MM.1S (cell line): ENCODE data around the gene ADGRE2.

ENCODE experiments used
- DNase-seq: peaks from one replicate; pipeline ENCODE4 v3.0.0-alpha.2; 2015
- H2AFZ ChIP-seq: fragments of 300-600 bp; sonication (generic); 2 replicates; pipeline ENCODE4 v1.6.0; 2016; ENCODE audit warnings: antibody characterized with exemption, low read length
- H3F3A ChIP-seq: fragments of 300-600 bp; sonication (generic); 2 replicates; pipeline ENCODE4 v1.6.1; 2016; ENCODE audit warnings: mild to moderate bottlenecking, antibody characterized with exemption, low read length, moderate library complexity, mixed read lengths; ENCODE audit not compliant: insufficient read depth
- H3K27ac ChIP-seq: fragments of 300-600 bp; sonication (generic); 2 replicates; pipeline ENCODE4 v1.5.1; 2016; ENCODE audit warnings: mild to moderate bottlenecking, low read length
- H3K27me3 ChIP-seq: fragments of 300-600 bp; sonication (generic); replicated peaks from 2 replicates; pipeline ENCODE4 v1.6.0; 2016; ENCODE audit warnings: low read length; ENCODE audit not compliant: insufficient read depth
- H3K36me3 ChIP-seq: fragments of 300-600 bp; sonication (generic); replicated peaks from 2 replicates; pipeline ENCODE4 v1.6.1; 2016; ENCODE audit warnings: mild to moderate bottlenecking, low read length, mixed read lengths; ENCODE audit not compliant: insufficient read depth
- H3K4me1 ChIP-seq: fragments of 300-600 bp; sonication (generic); 2 replicates; pipeline ENCODE4 v1.6.1; 2016; ENCODE audit warnings: low read length, mixed read lengths
- H3K4me2 ChIP-seq: fragments of 300-600 bp; sonication (generic); 2 replicates; pipeline ENCODE4 v1.6.0; 2016; ENCODE audit warnings: low read depth, low read length
- H3K4me3 ChIP-seq: fragments of 300-600 bp; sonication (generic); 2 replicates; pipeline ENCODE4 v1.5.1; 2016; ENCODE audit warnings: low read length, mixed read lengths
- H3K79me2 ChIP-seq: fragments of 300-600 bp; sonication (generic); 2 replicates; pipeline ENCODE4 v1.6.1; 2016; ENCODE audit warnings: mixed run types, low read length, mixed read lengths
- H3K9ac ChIP-seq: fragments of 300-600 bp; sonication (generic); 2 replicates; pipeline ENCODE4 v1.6.1; 2016; ENCODE audit warnings: low read length, mixed read lengths
- H3K9me2 ChIP-seq: fragments of 300-600 bp; sonication (generic); replicated peaks from 2 replicates; pipeline ENCODE4 v1.6.1; 2016; ENCODE audit warnings: mild to moderate bottlenecking, low read length, mixed read lengths; ENCODE audit not compliant: insufficient read depth
- H3K9me3 ChIP-seq: fragments of 300-600 bp; sonication (generic); replicated peaks from 2 replicates; pipeline ENCODE4 v1.6.1; 2016; ENCODE audit warnings: mild to moderate bottlenecking, low read length, mixed read lengths; ENCODE audit not compliant: insufficient read depth
- H4K20me1 ChIP-seq: fragments of 300-600 bp; sonication (generic); 2 replicates; pipeline ENCODE4 v1.6.1; 2016; ENCODE audit warnings: mild to moderate bottlenecking, low read length, moderate library complexity, mixed read lengths; ENCODE audit not compliant: insufficient read depth
- EZH2 ChIP-seq: fragments of 300-600 bp; sonication (generic); optimal IDR thresholded peaks from 2 replicates; pipeline ENCODE3; 2017; ENCODE audit warnings: low read depth, mild to moderate bottlenecking, antibody characterized with exemption, low read length, mixed read lengths
- EZH2phosphoT487 ChIP-seq: fragments of 300-600 bp; sonication (generic); IDR thresholded peaks from 2 replicates; pipeline ENCODE4 v1.6.1; 2018; ENCODE audit warnings: antibody characterized with exemption, low read length
- TF ChIP-seq, protein P1 (sequence below): fragments of 300-600 bp; sonication (generic); IDR thresholded peaks from 2 replicates; pipeline ENCODE4 v1.5.1; 2016; ENCODE audit warnings: antibody characterized with exemption, low read length, mixed read lengths

Gene ADGRE2

DNA sequence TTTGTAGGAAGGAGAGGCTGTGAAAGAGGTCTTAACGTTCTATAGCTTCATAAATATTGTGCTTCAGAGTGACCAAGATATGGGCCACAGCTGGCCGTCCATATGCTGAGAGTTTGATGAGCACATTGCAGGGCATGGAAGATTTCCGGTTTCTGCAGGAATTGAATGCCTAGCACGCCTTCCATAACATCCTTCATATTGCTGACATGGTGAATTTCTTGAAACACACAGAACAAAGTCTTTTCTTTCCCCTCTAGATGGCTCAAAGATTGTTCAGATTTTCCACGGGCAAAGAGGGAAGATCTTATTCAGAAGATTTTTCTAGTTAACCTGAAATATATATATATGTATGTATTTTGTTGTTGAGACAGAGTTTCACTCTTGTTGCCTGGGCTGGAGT is 42.4 kb downstream of the ADGRE2 start:
- Histone ChIP-seq H3K9ac (no peak overlapping the region), H3K27ac (no peak overlapping the region), H3K36me3 (no peaks in the 10 kb centered on the region), H3F3A (no peaks in the 10 kb centered on the region), H3K4me2 (no peak overlapping the region), H3K9me3 (no peaks in the 10 kb centered on the region), H3K4me1 (no peaks in the 10 kb centered on the region), H3K9me2 (no peaks in the 10 kb centered on the region), H3K4me3 (no peak overlapping the region), H4K20me1 (no peaks in the 10 kb centered on the region), H2AFZ (no peak overlapping the region), H3K79me2 (no peaks in the 10 kb centered on the region), H3K27me3 (peaks cover 63% of the 10 kb centered on the region)
- TF ChIP-seq EZH2 (no peak), EZH2phosphoT487 (no peak)
- TF ChIP-seq, protein P1, sequence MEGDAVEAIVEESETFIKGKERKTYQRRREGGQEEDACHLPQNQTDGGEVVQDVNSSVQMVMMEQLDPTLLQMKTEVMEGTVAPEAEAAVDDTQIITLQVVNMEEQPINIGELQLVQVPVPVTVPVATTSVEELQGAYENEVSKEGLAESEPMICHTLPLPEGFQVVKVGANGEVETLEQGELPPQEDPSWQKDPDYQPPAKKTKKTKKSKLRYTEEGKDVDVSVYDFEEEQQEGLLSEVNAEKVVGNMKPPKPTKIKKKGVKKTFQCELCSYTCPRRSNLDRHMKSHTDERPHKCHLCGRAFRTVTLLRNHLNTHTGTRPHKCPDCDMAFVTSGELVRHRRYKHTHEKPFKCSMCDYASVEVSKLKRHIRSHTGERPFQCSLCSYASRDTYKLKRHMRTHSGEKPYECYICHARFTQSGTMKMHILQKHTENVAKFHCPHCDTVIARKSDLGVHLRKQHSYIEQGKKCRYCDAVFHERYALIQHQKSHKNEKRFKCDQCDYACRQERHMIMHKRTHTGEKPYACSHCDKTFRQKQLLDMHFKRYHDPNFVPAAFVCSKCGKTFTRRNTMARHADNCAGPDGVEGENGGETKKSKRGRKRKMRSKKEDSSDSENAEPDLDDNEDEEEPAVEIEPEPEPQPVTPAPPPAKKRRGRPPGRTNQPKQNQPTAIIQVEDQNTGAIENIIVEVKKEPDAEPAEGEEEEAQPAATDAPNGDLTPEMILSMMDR, result no peak
- no peak for DNase-seq

DNA sequence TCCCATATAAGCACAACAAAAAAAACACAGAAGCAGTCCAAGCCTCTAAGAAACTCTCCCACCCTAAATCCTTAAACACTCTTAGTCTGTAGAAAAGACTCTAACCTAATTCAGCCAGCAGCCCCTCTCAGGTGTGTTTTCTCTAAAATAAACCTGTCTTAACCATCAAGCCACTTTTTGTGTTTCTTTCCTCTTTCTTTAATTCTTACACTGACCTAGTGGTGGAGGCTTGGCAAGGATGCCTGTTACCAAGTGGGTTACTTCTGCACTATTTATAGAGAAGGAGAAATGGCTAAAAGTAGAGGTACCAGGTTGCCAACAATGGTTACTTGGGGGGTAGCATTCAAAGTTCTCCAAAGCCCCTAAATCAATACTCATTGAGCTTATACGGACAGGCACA is 44.8 kb downstream of the ADGRE2 start:
- no peaks in the 10 kb centered on the region for H3K79me2 ChIP-seq
- DNase-seq, result no peak
- H2AFZ ChIP-seq, result no peak overlapping the region
- TF ChIP-seq EZH2phosphoT487, result no peak
- no peak overlapping the region for H3K27ac ChIP-seq
- H3K27me3 ChIP-seq, result peaks cover 72% of the 10 kb centered on the region
- no peaks in the 10 kb centered on the region for H3K9me3 ChIP-seq
- no peaks in the 10 kb centered on the region for H3K4me1 ChIP-seq
- no peaks in the 10 kb centered on the region for H4K20me1 ChIP-seq
- H3F3A ChIP-seq, result no peaks in the 10 kb centered on the region
- H3K4me2 ChIP-seq, result no peak overlapping the region
- no peak overlapping the region for H3K4me3 ChIP-seq
- H3K9ac ChIP-seq, result no peak overlapping the region
- H3K36me3 ChIP-seq, result no peaks in the 10 kb centered on the region
- H3K9me2 ChIP-seq, result no peaks in the 10 kb centered on the region

DNA sequence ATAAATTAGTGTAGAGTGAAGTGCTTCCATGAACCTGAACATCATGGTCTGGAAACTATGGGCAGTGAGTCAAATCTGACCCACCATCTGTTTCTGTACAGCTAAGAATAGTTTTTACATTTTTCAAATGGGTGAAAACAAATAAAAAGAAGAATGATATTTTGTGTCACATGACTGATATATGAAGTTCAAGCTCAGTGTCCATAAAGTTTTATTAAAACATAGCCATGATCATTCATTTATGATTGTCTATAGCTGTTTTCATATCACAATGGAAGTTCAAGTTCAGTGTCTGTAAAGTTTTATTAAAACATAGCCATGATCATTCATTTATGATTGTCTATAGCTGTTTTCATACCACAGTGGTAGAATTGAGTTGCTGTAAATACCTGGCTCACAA is 45.9 kb downstream of the ADGRE2 start:
- no peak for DNase-seq
- TF ChIP-seq EZH2 (no peak), EZH2phosphoT487 (no peak)
- TF ChIP-seq, protein P1, result no peak
- H3K4me2 ChIP-seq, result no peak overlapping the region

DNA sequence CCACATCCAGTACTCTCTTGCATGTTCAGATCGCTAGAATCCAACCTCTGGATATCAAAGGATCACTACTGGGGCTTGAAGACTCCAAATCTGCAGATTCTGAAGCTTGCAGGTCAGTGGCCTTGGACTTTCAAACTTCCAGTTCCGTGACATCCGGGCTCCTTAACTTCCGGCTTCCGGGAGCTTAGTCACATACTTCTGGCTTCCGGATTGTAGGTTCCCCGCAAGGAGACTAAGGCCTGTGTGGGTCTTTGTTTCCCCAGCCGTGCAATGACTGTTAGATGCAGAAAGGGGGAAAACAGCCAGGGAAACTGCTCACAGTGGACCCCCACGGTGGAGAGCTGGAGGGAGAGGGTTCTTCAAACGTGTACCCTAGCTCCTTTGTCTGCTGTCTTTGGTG is 47.2 kb downstream of the ADGRE2 start:
- Histone ChIP-seq H3K4me3 (peak overlapping the region; percentile 2; the same call in 1 of the 2 replicates), H4K20me1 (no peaks in the 10 kb centered on the region), H3K4me2 (no peak overlapping the region)

More for the DNA sequence above, 45.9 kb downstream of the ADGRE2 start:
- Histone ChIP-seq H3K27ac (no peak overlapping the region), H3K9me3 (no peaks in the 10 kb centered on the region), H2AFZ (no peak overlapping the region), H3K79me2 (no peaks in the 10 kb centered on the region), H3K36me3 (no peaks in the 10 kb centered on the region), H3K4me1 (no peaks in the 10 kb centered on the region), H3K27me3 (peaks cover 68% of the 10 kb centered on the region), H3K9ac (no peak overlapping the region), H4K20me1 (no peaks in the 10 kb centered on the region), H3K9me2 (no peaks in the 10 kb centered on the region), H3F3A (no peaks in the 10 kb centered on the region), H3K4me3 (no peak overlapping the region)

More for the DNA sequence above, 47.2 kb downstream of the ADGRE2 start:
- Histone ChIP-seq H3K9me3 (no peaks in the 10 kb centered on the region), H3K79me2 (no peaks in the 10 kb centered on the region), H3F3A (no peaks in the 10 kb centered on the region), H3K9ac (no peak overlapping the region), H3K9me2 (no peaks in the 10 kb centered on the region), H3K27ac (no peak overlapping the region), H2AFZ (peak overlapping the region; percentile 46), H3K4me1 (no peaks in the 10 kb centered on the region), H3K27me3 (peaks cover 73% of the 10 kb centered on the region), H3K36me3 (no peaks in the 10 kb centered on the region)
- DNase-seq, result no peak
- TF ChIP-seq EZH2, result no peak
- TF ChIP-seq, protein P1, result no peak
- TF ChIP-seq EZH2phosphoT487, result no peak
